IMR-90 (cell line): ENCODE measurements around the gene AP1S2. TPM values are rescaled to one million over a fixed set of nuclear protein-coding genes. Genes with fewer than 3 reads are reported as not detected.

Experiments
- ATAC-seq: fragments of 200-7000 bp; cut with Tn5 transposase; 2 replicates; pipeline ENCODE4 v1.9.1; 2020; ENCODE audit warnings: low read depth, mild to moderate bottlenecking, moderate library complexity
- BruUV-seq: library from RNA; stranded (reverse); fragments of 400-500 nt; replicated peaks from 2 replicates; lab custom pipeline; 2021; lab: Mats Ljungman, UMichigan
- CTCF ChIA-PET: fragments of 300-600 bp; formaldehyde crosslinking; extraction: SDS; loops from one replicate; lab custom pipeline; 2021; ENCODE audit warnings: antibody characterized with exemption; lab: Yijun Ruan, JAX
- POLR2A ChIA-PET: fragments of 300-600 bp; sonication (Branson Sonifier 250); formaldehyde crosslinking; loops from one replicate; lab custom pipeline; 2022; ENCODE audit warnings: antibody characterized with exemption; ENCODE audit not compliant: unreplicated experiment; lab: Charles Lee
- DNase-seq: peaks from one replicate; pipeline ENCODE4 v3.0.0; 2013
- H2AFZ ChIP-seq: replicated peaks from 2 replicates; pipeline ENCODE3; 2013; ENCODE audit warnings: low read length, mild to moderate bottlenecking; ENCODE audit not compliant: poor library complexity
- H2AK5ac ChIP-seq: 2 replicates; pipeline ENCODE4 v1.6.1; 2013; ENCODE audit warnings: low read depth, low read length, inconsistent platforms
- H2AK9ac ChIP-seq: replicated peaks from 2 replicates; pipeline ENCODE3; 2013; ENCODE audit warnings: mild to moderate bottlenecking, low read depth, low read length, moderate library complexity; ENCODE audit not compliant: poor library complexity
- H2BK120ac ChIP-seq: 2 replicates; pipeline ENCODE4 v1.6.1; 2013; ENCODE audit warnings: low read depth, low read length, inconsistent platforms
- H2BK15ac ChIP-seq: 3 replicates; pipeline ENCODE4 v1.6.1; 2013; ENCODE audit warnings: low read depth, low read length, inconsistent platforms
- H2BK20ac ChIP-seq: 2 replicates; pipeline ENCODE4 v1.6.1; 2013; ENCODE audit warnings: low read depth, mild to moderate bottlenecking, inconsistent platforms, low read length, moderate library complexity
- H2BK5ac ChIP-seq: 2 replicates; pipeline ENCODE4 v1.6.1; 2013; ENCODE audit warnings: mild to moderate bottlenecking, low read depth, low read length, inconsistent platforms; ENCODE audit not compliant: poor library complexity, severe bottlenecking
- H3K14ac ChIP-seq: replicated peaks from 2 replicates; pipeline ENCODE4 v1.6.1; 2013; ENCODE audit warnings: low read depth, low read length, inconsistent platforms
- H3K18ac ChIP-seq: 2 replicates; pipeline ENCODE4 v1.6.1; 2013; ENCODE audit warnings: low read depth, low read length, control low read depth
- H3K23ac ChIP-seq: 2 replicates; pipeline ENCODE4 v1.6.1; 2013; ENCODE audit warnings: low read depth, low read length, inconsistent platforms
- H3K27ac ChIP-seq: 2 replicates; pipeline ENCODE4 v1.5.1; 2013; ENCODE audit warnings: mild to moderate bottlenecking, control low read depth, low read length; ENCODE audit not compliant: insufficient read depth
- H3K27me3 ChIP-seq: 2 replicates; pipeline ENCODE4 v1.6.1; 2013; ENCODE audit warnings: low read length; ENCODE audit not compliant: control insufficient read depth, insufficient read depth
- H3K36me3 ChIP-seq: 2 replicates; pipeline ENCODE4 v1.6.1; 2013; ENCODE audit warnings: low read length, mixed read lengths; ENCODE audit not compliant: control insufficient read depth, insufficient read depth
- H3K4ac ChIP-seq: 2 replicates; pipeline ENCODE4 v1.6.1; 2013; ENCODE audit warnings: low read depth, low read length, inconsistent platforms
- H3K4me1 ChIP-seq: 2 replicates; pipeline ENCODE4 v1.6.1; 2013; ENCODE audit warnings: low read length, mixed read lengths; ENCODE audit not compliant: control insufficient read depth, insufficient read depth
- H3K4me2 ChIP-seq: 2 replicates; pipeline ENCODE4 v1.6.1; 2013; ENCODE audit warnings: low read depth, mild to moderate bottlenecking, control low read depth, low read length, moderate library complexity
- H3K4me3 ChIP-seq: 2 replicates; pipeline ENCODE4 v1.5.1; 2013; ENCODE audit warnings: low read depth, mild to moderate bottlenecking, control low read depth, low read length, moderate library complexity; ENCODE audit not compliant: insufficient read depth
- H3K56ac ChIP-seq: 2 replicates; pipeline ENCODE4 v1.6.1; 2013; ENCODE audit warnings: low read length, inconsistent platforms; ENCODE audit not compliant: insufficient read depth; ENCODE audit errors: extremely low read depth
- H3K79me1 ChIP-seq, 2 experiments: 2 replicates each; pipeline ENCODE4 v1.6.1; 2013; ENCODE audit warnings: low read length in 2 of 2, inconsistent platforms in 1 of 2, low read depth in 1 of 2
- H3K9ac ChIP-seq: 2 replicates; pipeline ENCODE4 v1.6.1; 2013; ENCODE audit warnings: low read depth, low read length, control low read depth
- H3K9me1 ChIP-seq: 2 replicates; pipeline ENCODE4 v1.6.1; 2013; ENCODE audit warnings: low read length, inconsistent platforms; ENCODE audit not compliant: insufficient read depth
- H3K9me3 ChIP-seq: 2 replicates; pipeline ENCODE4 v1.6.1; 2013; ENCODE audit warnings: low read length; ENCODE audit not compliant: control insufficient read depth, insufficient read depth
- H4K20me1 ChIP-seq: 2 replicates; pipeline ENCODE4 v1.6.1; 2013; ENCODE audit warnings: low read length, inconsistent platforms; ENCODE audit not compliant: insufficient read depth
- H4K5ac ChIP-seq: 2 replicates; pipeline ENCODE4 v1.6.1; 2013; ENCODE audit warnings: mild to moderate bottlenecking, low read depth, low read length, control low read depth
- H4K8ac ChIP-seq, 2 experiments: 2 replicates each; pipeline ENCODE4 v1.6.1; 2013; ENCODE audit warnings: low read depth in 2 of 2, low read length in 2 of 2, control low read depth in 1 of 2, inconsistent platforms in 1 of 2
- H4K91ac ChIP-seq: 2 replicates; pipeline ENCODE4 v1.6.1; 2013; ENCODE audit warnings: low read depth, low read length, inconsistent platforms; ENCODE audit not compliant: insufficient read depth
- BHLHE40 ChIP-seq: fragments of 150-350 bp; IDR thresholded peaks from 2 replicates; pipeline ENCODE4 v1.6.1; 2016; ENCODE audit warnings: mild to moderate bottlenecking, low read depth, low read length
- CEBPB ChIP-seq: IDR thresholded peaks from 2 replicates; pipeline ENCODE4 v1.6.1; 2012; ENCODE audit warnings: low read depth, low read length, improper control_type of control experiment
- CHD1 ChIP-seq: IDR thresholded peaks from 2 replicates; pipeline ENCODE4 v1.6.1; 2012; ENCODE audit warnings: low read depth, low read length, improper control_type of control experiment
- FOS ChIP-seq: fragments of 150-350 bp; IDR thresholded peaks from 2 replicates; pipeline ENCODE4 v1.6.1; 2016; ENCODE audit warnings: low read depth, low read length
- MAFK ChIP-seq: IDR thresholded peaks from 2 replicates; pipeline ENCODE4 v1.6.1; 2012; ENCODE audit warnings: low read depth, low read length, improper control_type of control experiment
- MAZ ChIP-seq: IDR thresholded peaks from 2 replicates; pipeline ENCODE4 v1.6.1; 2012; ENCODE audit warnings: low read depth, mild to moderate bottlenecking, low read length, improper control_type of control experiment, moderate library complexity, borderline replicate concordance
- MXI1 ChIP-seq: IDR thresholded peaks from 2 replicates; pipeline ENCODE4 v1.6.1; 2012; ENCODE audit warnings: low read depth, mild to moderate bottlenecking, low read length, moderate library complexity, borderline replicate concordance
- NFE2L2 ChIP-seq: fragments of 150-350 bp; IDR thresholded peaks from 2 replicates; pipeline ENCODE4 v1.6.1; 2016; ENCODE audit warnings: low read depth, mild to moderate bottlenecking, low read length
- POLR2A ChIP-seq: IDR thresholded peaks from 2 replicates; pipeline ENCODE4 v1.6.1; 2012; ENCODE audit warnings: mild to moderate bottlenecking, low read depth, low read length
- RAD21 ChIP-seq: IDR thresholded peaks from 2 replicates; pipeline ENCODE4 v1.6.1; 2012; ENCODE audit warnings: low read length, improper control_type of control experiment
- RCOR1 ChIP-seq: IDR thresholded peaks from 2 replicates; pipeline ENCODE4 v1.6.1; 2012; ENCODE audit warnings: mild to moderate bottlenecking, low read length, improper control_type of control experiment; ENCODE audit not compliant: insufficient replicate concordance
- RFX5 ChIP-seq: IDR thresholded peaks from 2 replicates; pipeline ENCODE4 v1.8.0; 2012; ENCODE audit warnings: low read depth, mild to moderate bottlenecking, low read length, moderate library complexity
- SMC3 ChIP-seq: fragments of 150-350 bp; IDR thresholded peaks from 2 replicates; pipeline ENCODE4 v1.6.1; 2016; ENCODE audit warnings: low read depth, mild to moderate bottlenecking, antibody characterized with exemption, low read length, moderate library complexity
- WGBS, 2 experiments: methylation state at CpG; one replicate each; pipeline versions ENCODE4 v1.1.5 to v1.1.7; 2013; ENCODE audit warnings: missing lambda C conversion rate in 2 of 2; ENCODE audit not compliant: insufficient read length in 1 of 2; ENCODE audit errors: extremely low coverage in 2 of 2; 5-methylcytosine and 5-hydroxymethylcytosine counted together
- dilution Hi-C: fragments of 300-500 bp; cut with HindIII; formaldehyde crosslinking; loops from one replicate; pipeline ENCODE4 v1.14.3; 2018; ENCODE audit warnings: low sequenced_read_pairs; ENCODE audit not compliant: unreplicated experiment
- in situ Hi-C: fragments of 300-500 bp; cut with MboI; formaldehyde crosslinking; loops from 3 replicates; pipeline ENCODE4 v1.14.3; 2019; ENCODE audit warnings: low sequenced_read_pairs, inconsistent platforms, mixed read lengths
- intact Hi-C: fragments of 100-400 bp; cut with micrococcal nuclease; formaldehyde crosslinking; loops from 2 replicates; pipeline ENCODE4 v1.10.0; 2022
- polyA plus RNA-seq, 3 experiments: library from polyadenylated mRNA; depleted of rRNA; stranded (reverse); fragments of >200 nt; gene quantifications; 2 replicates each; pipeline ENCODE4 v1.2.3, GENCODE V29; 2012; ENCODE audit warnings: low replicate concordance in 1 of 3
- total RNA-seq: library from RNA; depleted of rRNA; stranded (reverse); fragments of >200 nt; gene quantifications from 2 replicates; pipeline ENCODE4 v1.2.3, GENCODE V29; 2012
- TF ChIP-seq, protein P1 (sequence below): conservative IDR thresholded peaks from 2 replicates; pipeline ENCODE4 v1.5.1; 2012; ENCODE audit warnings: mild to moderate bottlenecking, low read depth, low read length, improper control_type of control experiment
- TF ChIP-seq, protein P2 (sequence below): fragments of 150-350 bp; IDR thresholded peaks from 2 replicates; pipeline ENCODE4 v1.6.1; 2016; ENCODE audit warnings: low read depth, mild to moderate bottlenecking, low read length, moderate library complexity, borderline replicate concordance
- TF ChIP-seq, protein P3 (sequence below): fragments of 150-350 bp; IDR thresholded peaks from 2 replicates; pipeline ENCODE4 v1.6.1; 2017; ENCODE audit warnings: mild to moderate bottlenecking, antibody characterized with exemption, low read length, low read depth

AP1S2 gene
- total and polyA plus RNA-seq, 2 of the 4 experiments (the other 2 are of a cell fraction), result 28.3 to 46.5 TPM

- H3K56ac ChIP-seq, result no peak overlapping the region
- no peaks in the 10 kb centered on the region for H3K27me3 ChIP-seq
- H3K9me3 ChIP-seq, result no peaks in the 10 kb centered on the region
- no peak overlapping the region for H3K4me2 ChIP-seq
- H2BK15ac ChIP-seq, result no peak overlapping the region
- TF ChIP-seq, protein P1, sequence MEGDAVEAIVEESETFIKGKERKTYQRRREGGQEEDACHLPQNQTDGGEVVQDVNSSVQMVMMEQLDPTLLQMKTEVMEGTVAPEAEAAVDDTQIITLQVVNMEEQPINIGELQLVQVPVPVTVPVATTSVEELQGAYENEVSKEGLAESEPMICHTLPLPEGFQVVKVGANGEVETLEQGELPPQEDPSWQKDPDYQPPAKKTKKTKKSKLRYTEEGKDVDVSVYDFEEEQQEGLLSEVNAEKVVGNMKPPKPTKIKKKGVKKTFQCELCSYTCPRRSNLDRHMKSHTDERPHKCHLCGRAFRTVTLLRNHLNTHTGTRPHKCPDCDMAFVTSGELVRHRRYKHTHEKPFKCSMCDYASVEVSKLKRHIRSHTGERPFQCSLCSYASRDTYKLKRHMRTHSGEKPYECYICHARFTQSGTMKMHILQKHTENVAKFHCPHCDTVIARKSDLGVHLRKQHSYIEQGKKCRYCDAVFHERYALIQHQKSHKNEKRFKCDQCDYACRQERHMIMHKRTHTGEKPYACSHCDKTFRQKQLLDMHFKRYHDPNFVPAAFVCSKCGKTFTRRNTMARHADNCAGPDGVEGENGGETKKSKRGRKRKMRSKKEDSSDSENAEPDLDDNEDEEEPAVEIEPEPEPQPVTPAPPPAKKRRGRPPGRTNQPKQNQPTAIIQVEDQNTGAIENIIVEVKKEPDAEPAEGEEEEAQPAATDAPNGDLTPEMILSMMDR, result no peak
- TF ChIP-seq, protein P2, sequence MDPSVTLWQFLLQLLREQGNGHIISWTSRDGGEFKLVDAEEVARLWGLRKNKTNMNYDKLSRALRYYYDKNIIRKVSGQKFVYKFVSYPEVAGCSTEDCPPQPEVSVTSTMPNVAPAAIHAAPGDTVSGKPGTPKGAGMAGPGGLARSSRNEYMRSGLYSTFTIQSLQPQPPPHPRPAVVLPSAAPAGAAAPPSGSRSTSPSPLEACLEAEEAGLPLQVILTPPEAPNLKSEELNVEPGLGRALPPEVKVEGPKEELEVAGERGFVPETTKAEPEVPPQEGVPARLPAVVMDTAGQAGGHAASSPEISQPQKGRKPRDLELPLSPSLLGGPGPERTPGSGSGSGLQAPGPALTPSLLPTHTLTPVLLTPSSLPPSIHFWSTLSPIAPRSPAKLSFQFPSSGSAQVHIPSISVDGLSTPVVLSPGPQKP, result no peak
- TF ChIP-seq NFE2L2, result no peak
- no peak for TF ChIP-seq CHD1
- no peak for TF ChIP-seq RFX5
- TF ChIP-seq MXI1, result no peak
- TF ChIP-seq RCOR1, result no peak
- TF ChIP-seq, protein P3, sequence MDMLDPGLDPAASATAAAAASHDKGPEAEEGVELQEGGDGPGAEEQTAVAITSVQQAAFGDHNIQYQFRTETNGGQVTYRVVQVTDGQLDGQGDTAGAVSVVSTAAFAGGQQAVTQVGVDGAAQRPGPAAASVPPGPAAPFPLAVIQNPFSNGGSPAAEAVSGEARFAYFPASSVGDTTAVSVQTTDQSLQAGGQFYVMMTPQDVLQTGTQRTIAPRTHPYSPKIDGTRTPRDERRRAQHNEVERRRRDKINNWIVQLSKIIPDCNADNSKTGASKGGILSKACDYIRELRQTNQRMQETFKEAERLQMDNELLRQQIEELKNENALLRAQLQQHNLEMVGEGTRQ, result no peak
- no peak for TF ChIP-seq MAZ
- no peak for TF ChIP-seq SMC3
- no peak for TF ChIP-seq CEBPB
- no peak for TF ChIP-seq MAFK
- no peak for TF ChIP-seq RAD21
- TF ChIP-seq BHLHE40, result no peak
- no peak for TF ChIP-seq FOS
- TF ChIP-seq POLR2A, result no peak
- ChIA-PET POLR2A (no interaction called here), CTCF (interaction anchor here (0.7 kb wide), 1 partner anchor 9 kb away, joined by 3 read pairs; no protein-coding TSS in a partner anchor)
- dilution Hi-C loops, result no loop called here
- H2BK120ac ChIP-seq, result no peak overlapping the region
- no peaks in the 10 kb centered on the region for H4K20me1 ChIP-seq
- no peak overlapping the region for H2AK9ac ChIP-seq
- no peak overlapping the region for H3K4ac ChIP-seq
- H3K18ac ChIP-seq, result no peak overlapping the region
- no peak overlapping the region for H4K8ac ChIP-seq
- H4K5ac ChIP-seq, result no peak overlapping the region
- ATAC-seq, result no peak; the same call in 1 of the 2 replicates
- no peak for DNase-seq
- in situ Hi-C loops, result no loop called here
- peaks cover 3 to 11% of the 10 kb centered on the region in 2 experiments; a peak in 3 of 4 replicates for H3K79me1 ChIP-seq
- intact Hi-C loops, result no loop called here
- H3K23ac ChIP-seq, result no peak overlapping the region
- H3K9me1 ChIP-seq, result no peaks in the 10 kb centered on the region
- no TSS peak for BruUV-seq
- no peak overlapping the region for H2BK20ac ChIP-seq
- no peak overlapping the region for H3K14ac ChIP-seq
- H2AK5ac ChIP-seq, result no peak overlapping the region
- no CpG with 5 or more reads among the region's 3 CpGs for WGBS, 2 experiments
- no peak overlapping the region for H2AFZ ChIP-seq
- no peak overlapping the region for H3K9ac ChIP-seq
- H3K27ac ChIP-seq, result no peak overlapping the region
- H2BK5ac ChIP-seq, result no peak overlapping the region
- peaks cover 4% of the 10 kb centered on the region; the same call in 1 of the 2 replicates for H3K4me1 ChIP-seq
- no peak overlapping the region for H4K91ac ChIP-seq
- H3K4me3 ChIP-seq, result no peak overlapping the region
- H3K36me3 ChIP-seq, result peaks cover 2% of the 10 kb centered on the region
Measured at GRCh38 chrX:15838017-15838416, 16.6 kb downstream of the AP1S2 start.
